H1 (cell line): ENCODE data around the gene RBFOX1.
A peak's percentile ranks its signal among the peaks of the same experiment; 100 is the strongest.

Source experiments
- CREB1 ChIP-seq: IDR thresholded peaks from 2 replicates; pipeline ENCODE4 v1.6.1; 2012; ENCODE audit warnings: inconsistent platforms
- EZH2 ChIP-seq: fragments of 200-600 bp; sonication (generic); IDR thresholded peaks from 2 replicates; pipeline ENCODE4 v1.7.1; 2012; ENCODE audit warnings: low read depth, mild to moderate bottlenecking, moderate library complexity, low read length, inconsistent platforms; ENCODE audit not compliant: severe bottlenecking
- GTF2F1 ChIP-seq: IDR thresholded peaks from 2 replicates; pipeline ENCODE4 v1.6.1; 2012; ENCODE audit warnings: low read depth, low read length, improper control_type of control experiment, borderline replicate concordance
- POLR2A ChIP-seq, 2 experiments: IDR thresholded peaks; 1 replicate in 1 of 2; 2 replicates in 1 of 2; pipeline ENCODE4 v1.6.1; 2011; ENCODE audit warnings: low read depth in 2 of 2, low read length in 2 of 2, mild to moderate bottlenecking in 2 of 2; ENCODE audit errors: control extremely low read depth in 1 of 2
- POLR2AphosphoS5 ChIP-seq: IDR thresholded peaks from 2 replicates; pipeline ENCODE4 v1.6.1; 2011; ENCODE audit warnings: low read depth, low read length
- RFX5 ChIP-seq: IDR thresholded peaks from 2 replicates; pipeline ENCODE4 v1.6.1; 2011; ENCODE audit warnings: low read depth, low read length, improper control_type of control experiment, borderline replicate concordance
- SIN3A ChIP-seq, 2 experiments: IDR thresholded peaks in 1 of 2; conservative IDR thresholded peaks in 1 of 2; 2 replicates each; pipeline ENCODE4 v1.6.1; 2011 to 2012; ENCODE audit warnings: low read length in 2 of 2, improper control_type of control experiment in 1 of 2, low read depth in 1 of 2, mild to moderate bottlenecking in 1 of 2
- TF ChIP-seq, protein P1 (sequence below), 3 experiments: IDR thresholded peaks; 1 replicate in 2 of 3; 2 replicates in 1 of 3; pipeline versions ENCODE4 v1.5.1 to v1.6.1; 2011; ENCODE audit warnings: low read length in 3 of 3, mild to moderate bottlenecking in 3 of 3, inconsistent platforms in 2 of 3, low read depth in 1 of 3, moderate library complexity in 1 of 3; ENCODE audit not compliant: insufficient read depth in 1 of 3; ENCODE audit errors: control extremely low read depth in 1 of 3
- TF ChIP-seq, protein P2 (sequence below): IDR thresholded peaks from 2 replicates; pipeline ENCODE4 v1.6.1; 2012; ENCODE audit warnings: inconsistent platforms

DNA sequence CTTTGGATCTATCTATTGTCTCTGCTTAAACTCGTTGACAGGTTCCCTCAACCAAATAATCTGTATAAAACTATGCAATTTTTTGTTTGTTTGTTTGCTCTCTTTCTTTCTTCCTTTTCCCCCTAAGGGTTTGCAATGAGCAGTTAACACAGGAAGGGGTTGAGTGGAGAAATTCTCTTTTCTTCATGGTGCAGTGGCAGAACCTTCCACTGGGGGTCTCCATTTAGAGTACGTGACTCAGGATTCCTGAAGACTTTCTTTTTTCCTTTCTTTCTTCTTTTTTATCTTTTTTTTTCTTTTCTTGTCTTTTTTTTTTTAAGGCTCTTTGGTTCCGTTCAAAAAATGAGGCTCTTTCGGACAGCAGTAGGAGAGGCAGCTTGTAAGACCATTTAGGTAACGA, 19.5 kb upstream of the RBFOX1 start:
- TF ChIP-seq, protein P1, sequence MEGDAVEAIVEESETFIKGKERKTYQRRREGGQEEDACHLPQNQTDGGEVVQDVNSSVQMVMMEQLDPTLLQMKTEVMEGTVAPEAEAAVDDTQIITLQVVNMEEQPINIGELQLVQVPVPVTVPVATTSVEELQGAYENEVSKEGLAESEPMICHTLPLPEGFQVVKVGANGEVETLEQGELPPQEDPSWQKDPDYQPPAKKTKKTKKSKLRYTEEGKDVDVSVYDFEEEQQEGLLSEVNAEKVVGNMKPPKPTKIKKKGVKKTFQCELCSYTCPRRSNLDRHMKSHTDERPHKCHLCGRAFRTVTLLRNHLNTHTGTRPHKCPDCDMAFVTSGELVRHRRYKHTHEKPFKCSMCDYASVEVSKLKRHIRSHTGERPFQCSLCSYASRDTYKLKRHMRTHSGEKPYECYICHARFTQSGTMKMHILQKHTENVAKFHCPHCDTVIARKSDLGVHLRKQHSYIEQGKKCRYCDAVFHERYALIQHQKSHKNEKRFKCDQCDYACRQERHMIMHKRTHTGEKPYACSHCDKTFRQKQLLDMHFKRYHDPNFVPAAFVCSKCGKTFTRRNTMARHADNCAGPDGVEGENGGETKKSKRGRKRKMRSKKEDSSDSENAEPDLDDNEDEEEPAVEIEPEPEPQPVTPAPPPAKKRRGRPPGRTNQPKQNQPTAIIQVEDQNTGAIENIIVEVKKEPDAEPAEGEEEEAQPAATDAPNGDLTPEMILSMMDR (IDR thresholded peaks at IDR 0.05; ENCODE audit: control extremely low read depth in 1 of 3, insufficient read depth in 1 of 3, low read depth in 1 of 3, low read length in 3 of 3) = peak in 2 of 3 experiments; percentile 11 to 50; a peak in 2 of 4 replicates
- TF ChIP-seq SIN3A (conservative IDR thresholded peaks at IDR 0.05 in 1 of 2, IDR thresholded peaks at IDR 0.05 in 1 of 2; ENCODE audit: low read depth in 1 of 2, low read length in 2 of 2) (no peak), EZH2 (no peak), GTF2F1 (no peak), POLR2AphosphoS5 (no peak), RFX5 (no peak), CREB1 (no peak), POLR2A (IDR thresholded peaks at IDR 0.05; ENCODE audit: control extremely low read depth in 1 of 2, low read depth in 2 of 2, low read length in 2 of 2) (no peak)
- TF ChIP-seq, protein P2, sequence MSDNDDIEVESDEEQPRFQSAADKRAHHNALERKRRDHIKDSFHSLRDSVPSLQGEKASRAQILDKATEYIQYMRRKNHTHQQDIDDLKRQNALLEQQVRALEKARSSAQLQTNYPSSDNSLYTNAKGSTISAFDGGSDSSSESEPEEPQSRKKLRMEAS = no peak
